Spinal cord (tissue), 10 donors: Measurements from ENCODE around the gene ITGBL1. TPM values are rescaled to one million over a fixed set of nuclear protein-coding genes. Genes with fewer than 3 reads are reported as not detected.
A peak's percentile ranks its signal among the peaks of the same experiment; 100 is the strongest.

Experiments used
- DNase-seq, 6 donors: peaks; one replicate each; pipeline versions ENCODE4 v3.0.0 to v3.0.0-alpha.2; 2013 to 2015; ENCODE audit warnings: low spot score in 6 of 6, low read depth in 4 of 6
- H3K27ac ChIP-seq: one replicate; pipeline ENCODE4 v1.5.1; 2013; ENCODE audit warnings: low read depth, low read length, control low read depth
- H3K27me3 ChIP-seq: one replicate; pipeline ENCODE4 v1.6.1; 2013; ENCODE audit warnings: low read length; ENCODE audit not compliant: control insufficient read depth, insufficient read depth
- H3K36me3 ChIP-seq: one replicate; pipeline ENCODE4 v1.6.1; 2013; ENCODE audit warnings: low read length; ENCODE audit not compliant: control insufficient read depth, insufficient read depth
- H3K4me1 ChIP-seq: one replicate; pipeline ENCODE4 v1.6.1; 2013; ENCODE audit warnings: low read length; ENCODE audit not compliant: control insufficient read depth, insufficient read depth
- H3K4me3 ChIP-seq: one replicate; pipeline ENCODE4 v1.5.1; 2013; ENCODE audit warnings: low read depth, low read length, control low read depth
- H3K9me3 ChIP-seq: one replicate; pipeline ENCODE4 v1.6.1; 2013; ENCODE audit warnings: low read length; ENCODE audit not compliant: control insufficient read depth, insufficient read depth
- WGBS: methylation state at CpG from one replicate; pipeline ENCODE4 v1.1.5; 2013; ENCODE audit warnings: missing lambda C conversion rate; ENCODE audit not compliant: insufficient coverage; 5-methylcytosine and 5-hydroxymethylcytosine counted together
- polyA plus RNA-seq, 2 donors: library from polyadenylated mRNA; unstranded; fragments of 120-200 nt; gene quantifications; one replicate each; pipeline ENCODE4 v1.2.1, GENCODE V29; 2013; ENCODE audit not compliant: insufficient read length in 2 of 2
- total RNA-seq, 2 donors: library from RNA; depleted of rRNA in 1 of 2; stranded (reverse); fragments of 120-200 nt in 1 of 2; fragments of >200 nt in 1 of 2; gene quantifications; one replicate each; pipeline versions ENCODE4 v1.2.3 to v1.2.4, GENCODE V29; 2013 to 2014
- donor health status: healthy.

The ITGBL1 gene
- total and polyA plus RNA-seq, 4 donors: 0.54 to 189 (median 37.8) TPM

DNA sequence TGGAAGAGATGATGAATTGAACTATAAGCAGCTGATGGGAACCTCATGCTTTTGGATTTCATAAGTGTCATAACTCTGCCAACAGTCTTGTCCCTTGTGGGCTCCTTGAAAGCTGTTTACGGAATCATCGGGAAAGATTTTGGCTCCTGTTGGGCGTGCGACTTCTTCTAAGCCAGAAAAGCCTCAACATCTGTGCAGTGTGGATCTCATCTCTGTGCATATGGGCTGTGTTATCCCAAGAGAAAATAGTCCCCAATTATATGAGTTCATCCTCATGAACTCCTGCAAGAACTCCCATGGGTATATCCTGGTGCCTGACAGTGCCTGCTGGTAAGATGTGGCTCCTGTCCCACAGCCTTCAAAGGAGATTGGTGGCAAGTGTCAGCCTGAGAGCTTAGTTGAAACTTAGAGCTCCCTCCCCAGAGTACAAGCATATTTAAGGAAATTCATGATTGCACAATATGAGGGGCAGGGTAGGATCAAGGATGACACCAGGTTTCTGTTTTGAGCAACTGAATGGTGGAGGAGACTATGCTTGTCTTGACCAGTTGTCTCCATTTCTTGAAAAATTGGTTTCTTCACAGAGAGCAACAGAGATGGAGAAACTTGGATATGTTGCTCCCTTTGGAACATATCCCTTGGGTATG is 243.5 kb downstream of the ITGBL1 start:
- Histone ChIP-seq H3K4me1 (no peaks in the 10 kb centered on the region), H3K36me3 (no peaks in the 10 kb centered on the region), H3K27ac (no peak overlapping the region), H3K9me3 (no peaks in the 10 kb centered on the region), H3K27me3 (no peaks in the 10 kb centered on the region), H3K4me3 (no peak overlapping the region)
- no peak for DNase-seq
- WGBS: 80% methylated on average over 1 of the region's 4 CpGs

GRCh38 chr13:101697745-101698144 is 245.3 kb downstream of the ITGBL1 start:
- H3K4me3 ChIP-seq: no peak overlapping the region
- peak in 1 of 6 donors; percentile 63 for DNase-seq
- 57% methylated on average over 1 of the region's 3 CpGs for WGBS
- H3K9me3 ChIP-seq: no peaks in the 10 kb centered on the region
- H3K36me3 ChIP-seq: no peaks in the 10 kb centered on the region
- H3K27me3 ChIP-seq: no peaks in the 10 kb centered on the region
- H3K27ac ChIP-seq: no peak overlapping the region
- H3K4me1 ChIP-seq: no peaks in the 10 kb centered on the region

- H3K27me3 ChIP-seq: no peaks in the 10 kb centered on the region
- no peaks in the 10 kb centered on the region for H3K4me1 ChIP-seq
- DNase-seq: no peak
- no CpG with 5 or more reads among the region's 2 CpGs for WGBS
- no peaks in the 10 kb centered on the region for H3K36me3 ChIP-seq
- no peak overlapping the region for H3K4me3 ChIP-seq
- H3K9me3 ChIP-seq: no peaks in the 10 kb centered on the region
- H3K27ac ChIP-seq: no peak overlapping the region
Measured at GRCh38 chr13:101698400-101698799, 245.9 kb downstream of the ITGBL1 start.

- H3K4me1 ChIP-seq: no peaks in the 10 kb centered on the region
- peak in 1 of 6 donors; percentile 54 for DNase-seq
- no peak overlapping the region for H3K4me3 ChIP-seq
- no peak overlapping the region for H3K27ac ChIP-seq
- no peaks in the 10 kb centered on the region for H3K27me3 ChIP-seq
- H3K36me3 ChIP-seq: no peaks in the 10 kb centered on the region
- no peaks in the 10 kb centered on the region for H3K9me3 ChIP-seq
- WGBS: 43% methylated on average over 1 of the region's 3 CpGs
Measured at GRCh38 chr13:101700598-101700997, 248.1 kb downstream of the ITGBL1 start.

DNA sequence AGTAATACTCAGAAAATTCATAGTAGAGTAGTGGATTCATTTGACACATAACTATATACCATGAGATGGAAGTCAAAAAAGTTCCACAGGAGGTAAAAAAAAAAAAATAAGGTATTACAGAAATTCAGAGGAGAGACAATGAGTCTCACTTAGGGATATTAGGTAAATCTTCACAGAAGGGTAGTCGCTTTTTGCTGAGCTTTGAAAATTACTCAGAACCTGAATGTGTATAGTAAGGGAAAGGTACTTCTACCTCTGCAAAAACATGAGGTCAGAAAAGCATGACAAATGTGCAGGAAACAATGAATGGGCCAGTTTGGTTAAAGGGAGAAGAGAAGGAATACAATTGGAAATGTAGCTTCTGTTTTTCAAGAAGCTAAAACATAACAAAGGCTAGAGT is 250.6 kb downstream of the ITGBL1 start:
- H3K27ac ChIP-seq: no peak overlapping the region
- no peaks in the 10 kb centered on the region for H3K9me3 ChIP-seq
- no CpG with 5 or more reads among the region's 1 CpG for WGBS
- H3K27me3 ChIP-seq: no peaks in the 10 kb centered on the region
- no peaks in the 10 kb centered on the region for H3K36me3 ChIP-seq
- H3K4me1 ChIP-seq: no peaks in the 10 kb centered on the region
- H3K4me3 ChIP-seq: no peak overlapping the region
- DNase-seq: no peak

DNA sequence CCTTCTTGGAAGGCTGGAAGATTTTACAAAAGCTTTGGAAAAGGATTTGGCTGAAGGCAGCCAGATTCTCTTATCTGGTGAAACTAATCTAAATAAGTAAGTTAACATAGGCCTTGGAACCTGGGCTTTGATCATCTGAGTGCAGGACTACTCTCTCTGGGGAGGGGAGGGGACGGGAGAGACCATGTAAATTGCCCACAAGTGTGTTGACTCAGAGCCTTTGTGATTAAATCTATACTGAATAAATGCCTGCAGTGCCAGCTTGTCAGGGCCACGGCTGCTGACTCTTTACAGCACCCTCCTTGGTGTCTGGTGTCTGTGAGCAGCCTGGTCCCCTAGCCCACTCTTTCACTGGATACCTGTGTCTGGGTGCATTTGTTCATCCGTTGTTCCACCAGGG is 251.4 kb downstream of the ITGBL1 start:
- WGBS: 71% methylated on average over 2 of the region's 3 CpGs
- DNase-seq: no peak
- H3K9me3 ChIP-seq: no peaks in the 10 kb centered on the region

GRCh38 chr13:101706651-101707050 is 254.2 kb downstream of the ITGBL1 start:
- Histone ChIP-seq H3K9me3 (no peaks in the 10 kb centered on the region), H3K36me3 (no peaks in the 10 kb centered on the region), H3K4me1 (no peaks in the 10 kb centered on the region), H3K27ac (no peak overlapping the region), H3K27me3 (no peaks in the 10 kb centered on the region), H3K4me3 (no peak overlapping the region)
- WGBS: 34% methylated on average over 5 of the region's 6 CpGs
- DNase-seq: peak in 2 of 6 donors; percentile 32 to 50

More for the DNA sequence above, 251.4 kb downstream of the ITGBL1 start:
- H3K4me3 ChIP-seq: no peak overlapping the region
- no peaks in the 10 kb centered on the region for H3K27me3 ChIP-seq
- H3K4me1 ChIP-seq: no peaks in the 10 kb centered on the region
- no peaks in the 10 kb centered on the region for H3K36me3 ChIP-seq
- no peak overlapping the region for H3K27ac ChIP-seq

- Histone ChIP-seq H3K4me3 (no peak overlapping the region), H3K27ac (no peak overlapping the region), H3K27me3 (no peaks in the 10 kb centered on the region), H3K9me3 (no peaks in the 10 kb centered on the region), H3K4me1 (no peaks in the 10 kb centered on the region), H3K36me3 (no peaks in the 10 kb centered on the region)
- no CpG with 5 or more reads among the region's 2 CpGs for WGBS
- DNase-seq: no peak
Measured at GRCh38 chr13:101707659-101708058, 255.2 kb downstream of the ITGBL1 start.

GRCh38 chr13:101708115-101708514 is 255.6 kb downstream of the ITGBL1 start:
- 90% methylated on average over 1 of the region's 1 CpG for WGBS
- Histone ChIP-seq H3K4me3 (no peak overlapping the region), H3K9me3 (no peaks in the 10 kb centered on the region), H3K27me3 (no peaks in the 10 kb centered on the region), H3K36me3 (no peaks in the 10 kb centered on the region), H3K4me1 (no peaks in the 10 kb centered on the region), H3K27ac (no peak overlapping the region)
- no peak for DNase-seq

- H3K36me3 ChIP-seq: no peaks in the 10 kb centered on the region
- no peak overlapping the region for H3K27ac ChIP-seq
- H3K4me3 ChIP-seq: no peak overlapping the region
- H3K27me3 ChIP-seq: no peaks in the 10 kb centered on the region
- H3K4me1 ChIP-seq: no peaks in the 10 kb centered on the region
- DNase-seq: no peak
- no peaks in the 10 kb centered on the region for H3K9me3 ChIP-seq
- whole genome bisulfite sequencing: no CpG with 5 or more reads among the region's 6 CpGs
Measured at GRCh38 chr13:101709952-101710351, 257.5 kb downstream of the ITGBL1 start.
